Stimulated activated CD8-positive, alpha-beta memory T cell treated with anti-CD3 and anti-CD28 coated beads, Interleukin-15, amount 100 ng/mL, for 1 hour (primary cell): Measurements from ENCODE around the gene MAP2K7.
"Not testable (repeated sequence)": the region's sequence is repeated elsewhere in the genome, so short reads cannot be mapped to it uniquely, and the experiment has no call there.

Experiments
- DNase-seq: peaks from one replicate; pipeline ENCODE4 v3.0.0-alpha.2; 2020; ENCODE audit warnings: low read depth

MAP2K7 gene

GRCh38 chr19:7908742-7909461 lies 5.2 kb downstream of the MAP2K7 start:
- no peak for DNase-seq

GRCh38 chr19:7909471-7910067 lies 5.9 kb downstream of the MAP2K7 start:
- no peak for DNase-seq

GRCh38 chr19:7910321-7911161 lies 6.9 kb downstream of the MAP2K7 start:
- DNase-seq, result no peak

GRCh38 chr19:7911508-7912143 lies 7.9 kb downstream of the MAP2K7 start:
- no peak for DNase-seq

- DNase-seq, result no peak
Observed at GRCh38 chr19:7912144-7912696, 8.5 kb downstream of the MAP2K7 start.

GRCh38 chr19:7912697-7913564 lies 9.3 kb downstream of the MAP2K7 start:
- no peak for DNase-seq

GRCh38 chr19:7913652-7914051 lies 10.0 kb downstream of the MAP2K7 start:
- DNase-seq, result no peak

- DNase-seq, result no peak
Observed at GRCh38 chr19:7914099-7914498, 10.4 kb downstream of the MAP2K7 start.

GRCh38 chr19:7914598-7915045 lies 10.9 kb downstream of the MAP2K7 start, which contains the start of gene TGFBR3L:
Gene TGFBR3L, plus strand, starts transcription at chr19:7914830.
- no peak for DNase-seq

- DNase-seq, result no peak
Observed at GRCh38 chr19:7915250-7916102, 11.8 kb downstream of the MAP2K7 start.

GRCh38 chr19:7916103-7916954 lies 12.7 kb downstream of the MAP2K7 start:
- no peak for DNase-seq

- DNase-seq, result no peak
Observed at GRCh38 chr19:7916955-7917266, 13.2 kb downstream of the MAP2K7 start.

- DNase-seq, result no peak
Observed at GRCh38 chr19:7917267-7918061, 13.8 kb downstream of the MAP2K7 start.

- DNase-seq, result not testable (repeated sequence)
Observed at GRCh38 chr19:7918062-7918614, 14.5 kb downstream of the MAP2K7 start.

GRCh38 chr19:7918615-7919421 lies 15.1 kb downstream of the MAP2K7 start:
- no peak for DNase-seq

- peak; percentile 92 for DNase-seq
Observed at GRCh38 chr19:7919610-7920518, 16.2 kb downstream of the MAP2K7 start, which contains the start of gene SNAPC2. Gene SNAPC2, plus strand, starts transcription at chr19:7920338. Its CDS starts 29 bp downstream, at chr19:7920367.
